IMR-90 (cell line): ENCODE results near the gene CBY1. TPM values are rescaled to one million over a fixed set of nuclear protein-coding genes. Genes with fewer than 3 reads are reported as not detected.

Source experiments
- ATAC-seq: fragments of 200-7000 bp; cut with Tn5 transposase; 2 replicates; pipeline ENCODE4 v1.9.1; 2020; ENCODE audit warnings: low read depth, mild to moderate bottlenecking, moderate library complexity
- BruUV-seq: library from RNA; stranded (reverse); fragments of 400-500 nt; replicated peaks from 2 replicates; lab custom pipeline; 2021; lab: Mats Ljungman, UMichigan
- CTCF ChIA-PET: fragments of 300-600 bp; formaldehyde crosslinking; extraction: SDS; loops from one replicate; lab custom pipeline; 2021; ENCODE audit warnings: antibody characterized with exemption; lab: Yijun Ruan, JAX
- POLR2A ChIA-PET: fragments of 300-600 bp; sonication (Branson Sonifier 250); formaldehyde crosslinking; loops from one replicate; lab custom pipeline; 2022; ENCODE audit warnings: antibody characterized with exemption; ENCODE audit not compliant: unreplicated experiment; lab: Charles Lee
- DNase-seq: peaks from one replicate; pipeline ENCODE4 v3.0.0; 2013
- H2AFZ ChIP-seq: replicated peaks from 2 replicates; pipeline ENCODE3; 2013; ENCODE audit warnings: low read length, mild to moderate bottlenecking; ENCODE audit not compliant: poor library complexity
- H2AK5ac ChIP-seq: 2 replicates; pipeline ENCODE4 v1.6.1; 2013; ENCODE audit warnings: low read depth, low read length, inconsistent platforms
- H2AK9ac ChIP-seq: replicated peaks from 2 replicates; pipeline ENCODE3; 2013; ENCODE audit warnings: mild to moderate bottlenecking, low read depth, low read length, moderate library complexity; ENCODE audit not compliant: poor library complexity
- H2BK120ac ChIP-seq: 2 replicates; pipeline ENCODE4 v1.6.1; 2013; ENCODE audit warnings: low read depth, low read length, inconsistent platforms
- H2BK15ac ChIP-seq: 3 replicates; pipeline ENCODE4 v1.6.1; 2013; ENCODE audit warnings: low read depth, low read length, inconsistent platforms
- H2BK20ac ChIP-seq: 2 replicates; pipeline ENCODE4 v1.6.1; 2013; ENCODE audit warnings: low read depth, mild to moderate bottlenecking, inconsistent platforms, low read length, moderate library complexity
- H2BK5ac ChIP-seq: 2 replicates; pipeline ENCODE4 v1.6.1; 2013; ENCODE audit warnings: mild to moderate bottlenecking, low read depth, low read length, inconsistent platforms; ENCODE audit not compliant: poor library complexity, severe bottlenecking
- H3K14ac ChIP-seq: replicated peaks from 2 replicates; pipeline ENCODE4 v1.6.1; 2013; ENCODE audit warnings: low read depth, low read length, inconsistent platforms
- H3K18ac ChIP-seq: 2 replicates; pipeline ENCODE4 v1.6.1; 2013; ENCODE audit warnings: low read depth, low read length, control low read depth
- H3K23ac ChIP-seq: 2 replicates; pipeline ENCODE4 v1.6.1; 2013; ENCODE audit warnings: low read depth, low read length, inconsistent platforms
- H3K27ac ChIP-seq: 2 replicates; pipeline ENCODE4 v1.5.1; 2013; ENCODE audit warnings: mild to moderate bottlenecking, control low read depth, low read length; ENCODE audit not compliant: insufficient read depth
- H3K27me3 ChIP-seq: 2 replicates; pipeline ENCODE4 v1.6.1; 2013; ENCODE audit warnings: low read length; ENCODE audit not compliant: control insufficient read depth, insufficient read depth
- H3K36me3 ChIP-seq: 2 replicates; pipeline ENCODE4 v1.6.1; 2013; ENCODE audit warnings: low read length, mixed read lengths; ENCODE audit not compliant: control insufficient read depth, insufficient read depth
- H3K4ac ChIP-seq: 2 replicates; pipeline ENCODE4 v1.6.1; 2013; ENCODE audit warnings: low read depth, low read length, inconsistent platforms
- H3K4me1 ChIP-seq: 2 replicates; pipeline ENCODE4 v1.6.1; 2013; ENCODE audit warnings: low read length, mixed read lengths; ENCODE audit not compliant: control insufficient read depth, insufficient read depth
- H3K4me2 ChIP-seq: 2 replicates; pipeline ENCODE4 v1.6.1; 2013; ENCODE audit warnings: low read depth, mild to moderate bottlenecking, control low read depth, low read length, moderate library complexity
- H3K4me3 ChIP-seq: 2 replicates; pipeline ENCODE4 v1.5.1; 2013; ENCODE audit warnings: low read depth, mild to moderate bottlenecking, control low read depth, low read length, moderate library complexity; ENCODE audit not compliant: insufficient read depth
- H3K56ac ChIP-seq: 2 replicates; pipeline ENCODE4 v1.6.1; 2013; ENCODE audit warnings: low read length, inconsistent platforms; ENCODE audit not compliant: insufficient read depth; ENCODE audit errors: extremely low read depth
- H3K79me1 ChIP-seq, 2 experiments: 2 replicates each; pipeline ENCODE4 v1.6.1; 2013; ENCODE audit warnings: low read length in 2 of 2, inconsistent platforms in 1 of 2, low read depth in 1 of 2
- H3K9ac ChIP-seq: 2 replicates; pipeline ENCODE4 v1.6.1; 2013; ENCODE audit warnings: low read depth, low read length, control low read depth
- H3K9me1 ChIP-seq: 2 replicates; pipeline ENCODE4 v1.6.1; 2013; ENCODE audit warnings: low read length, inconsistent platforms; ENCODE audit not compliant: insufficient read depth
- H3K9me3 ChIP-seq: 2 replicates; pipeline ENCODE4 v1.6.1; 2013; ENCODE audit warnings: low read length; ENCODE audit not compliant: control insufficient read depth, insufficient read depth
- H4K20me1 ChIP-seq: 2 replicates; pipeline ENCODE4 v1.6.1; 2013; ENCODE audit warnings: low read length, inconsistent platforms; ENCODE audit not compliant: insufficient read depth
- H4K5ac ChIP-seq: 2 replicates; pipeline ENCODE4 v1.6.1; 2013; ENCODE audit warnings: mild to moderate bottlenecking, low read depth, low read length, control low read depth
- H4K8ac ChIP-seq, 2 experiments: 2 replicates each; pipeline ENCODE4 v1.6.1; 2013; ENCODE audit warnings: low read depth in 2 of 2, low read length in 2 of 2, control low read depth in 1 of 2, inconsistent platforms in 1 of 2
- H4K91ac ChIP-seq: 2 replicates; pipeline ENCODE4 v1.6.1; 2013; ENCODE audit warnings: low read depth, low read length, inconsistent platforms; ENCODE audit not compliant: insufficient read depth
- ELK1 ChIP-seq: fragments of 150-350 bp; IDR thresholded peaks from 2 replicates; pipeline ENCODE4 v1.6.1; 2016; ENCODE audit warnings: low read depth, mild to moderate bottlenecking, low read length, moderate library complexity, borderline replicate concordance
- WGBS, 2 experiments: methylation state at CpG; one replicate each; pipeline versions ENCODE4 v1.1.5 to v1.1.7; 2013; ENCODE audit warnings: missing lambda C conversion rate in 2 of 2; ENCODE audit not compliant: insufficient read length in 1 of 2; ENCODE audit errors: extremely low coverage in 2 of 2; 5-methylcytosine and 5-hydroxymethylcytosine counted together
- dilution Hi-C: fragments of 300-500 bp; cut with HindIII; formaldehyde crosslinking; loops from one replicate; pipeline ENCODE4 v1.14.3; 2018; ENCODE audit warnings: low sequenced_read_pairs; ENCODE audit not compliant: unreplicated experiment
- in situ Hi-C: fragments of 300-500 bp; cut with MboI; formaldehyde crosslinking; loops from 3 replicates; pipeline ENCODE4 v1.14.3; 2019; ENCODE audit warnings: low sequenced_read_pairs, inconsistent platforms, mixed read lengths
- intact Hi-C: fragments of 100-400 bp; cut with micrococcal nuclease; formaldehyde crosslinking; loops from 2 replicates; pipeline ENCODE4 v1.10.0; 2022
- polyA plus RNA-seq, 3 experiments: library from polyadenylated mRNA; depleted of rRNA; stranded (reverse); fragments of >200 nt; gene quantifications; 2 replicates each; pipeline ENCODE4 v1.2.3, GENCODE V29; 2012; ENCODE audit warnings: low replicate concordance in 1 of 3
- total RNA-seq: library from RNA; depleted of rRNA; stranded (reverse); fragments of >200 nt; gene quantifications from 2 replicates; pipeline ENCODE4 v1.2.3, GENCODE V29; 2012
- TF ChIP-seq, protein P1 (sequence below): fragments of 150-350 bp; IDR thresholded peaks from 2 replicates; pipeline ENCODE4 v1.6.1; 2017; ENCODE audit warnings: mild to moderate bottlenecking, antibody characterized with exemption, low read length, low read depth

Gene CBY1
- total and polyA plus RNA-seq, 2 of the 4 experiments (the other 2 are of a cell fraction): 13.8 to 30.0 TPM

- Histone ChIP-seq H3K56ac (no peak overlapping the region), H4K5ac (no peak overlapping the region), H3K27me3 (no peaks in the 10 kb centered on the region), H3K4me3 (no peak overlapping the region), H3K79me1 (no peaks in the 10 kb centered on the region), H4K20me1 (no peaks in the 10 kb centered on the region), H3K9ac (no peak overlapping the region), H3K9me3 (no peaks in the 10 kb centered on the region), H2BK20ac (no peak overlapping the region), H3K18ac (no peak overlapping the region), H3K4me1 (no peaks in the 10 kb centered on the region), H2AK9ac (no peak overlapping the region), H3K27ac (no peak overlapping the region), H4K8ac (no peak overlapping the region), H3K4ac (no peak overlapping the region), H2BK120ac (no peak overlapping the region), H2AFZ (no peak overlapping the region), H3K14ac (no peak overlapping the region), H3K4me2 (no peak overlapping the region), H2BK5ac (no peak overlapping the region), H2BK15ac (no peak overlapping the region), H4K91ac (no peak overlapping the region), H2AK5ac (no peak overlapping the region), H3K36me3 (peaks cover 6% of the 10 kb centered on the region), H3K9me1 (peaks cover 2% of the 10 kb centered on the region; the same call in 1 of the 2 replicates), H3K23ac (no peak overlapping the region)
- dilution Hi-C loops: no loop called here
- no peak for ATAC-seq
- in situ Hi-C loops: no loop called here
- TF ChIP-seq, protein P1, sequence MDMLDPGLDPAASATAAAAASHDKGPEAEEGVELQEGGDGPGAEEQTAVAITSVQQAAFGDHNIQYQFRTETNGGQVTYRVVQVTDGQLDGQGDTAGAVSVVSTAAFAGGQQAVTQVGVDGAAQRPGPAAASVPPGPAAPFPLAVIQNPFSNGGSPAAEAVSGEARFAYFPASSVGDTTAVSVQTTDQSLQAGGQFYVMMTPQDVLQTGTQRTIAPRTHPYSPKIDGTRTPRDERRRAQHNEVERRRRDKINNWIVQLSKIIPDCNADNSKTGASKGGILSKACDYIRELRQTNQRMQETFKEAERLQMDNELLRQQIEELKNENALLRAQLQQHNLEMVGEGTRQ: no peak
- no peak for TF ChIP-seq ELK1
- CTCF ChIA-PET: no interaction called here
- no CpG with 5 or more reads among the region's 3 CpGs for WGBS, 2 experiments
- POLR2A ChIA-PET: no interaction called here
- no peak for DNase-seq
- intact Hi-C loops: no loop called here
- no TSS peak for BruUV-seq
Measured at GRCh38 chr22:38632528-38632927, 23.9 kb upstream of the CBY1 start.
